ENCODE results near the gene MSMP. TPM values are rescaled to one million over a fixed set of nuclear protein-coding genes. Genes with fewer than 3 reads are reported as not detected.

The MSMP gene
- total RNA-seq, 1 donor from 2014 or later, result not detected

GRCh38 chr9:35750256-35750531 lies 3.9 kb downstream of the MSMP start:
- Histone ChIP-seq H4K20me1 (ENCODE audit: insufficient read depth, low read length) (peaks cover 45% of the 10 kb centered on the region), H3K79me2 (ENCODE audit: insufficient read depth, low read length) (peaks cover 55% of the 10 kb centered on the region), H3K27me3 (ENCODE audit: insufficient read depth, low read length) (no peaks in the 10 kb centered on the region), H3K27ac (ENCODE audit: low read depth, low read length) (no peak overlapping the region), H3K4me2 (ENCODE audit: low read length) (peak overlapping the region; percentile 95), H3K36me3 (ENCODE audit: insufficient read depth, low read length) (peaks cover 19% of the 10 kb centered on the region), H3K9me3 (ENCODE audit: insufficient read depth, low read depth, low read length) (no peaks in the 10 kb centered on the region), H2AFZ (ENCODE audit: low read depth, low read length) (no peak overlapping the region), H3K4me3 (ENCODE audit: insufficient read depth, low read depth, low read length) (peak overlapping the region; percentile 92), H3K4me1 (ENCODE audit: insufficient read depth, low read length) (peaks cover 29% of the 10 kb centered on the region), H3K9ac (ENCODE audit: low read length) (peak overlapping the region; percentile 93)
- Mint-ChIP-seq H3K4me3 (ENCODE audit: unreplicated experiment) (peak overlapping the region; percentile 95), H3K9me3 (ENCODE audit: unreplicated experiment) (no peaks in the 10 kb centered on the region), H3K27ac (ENCODE audit: unreplicated experiment) (peak overlapping the region; percentile 1), H3K27me3 (ENCODE audit: low read depth, unreplicated experiment) (no peaks in the 10 kb centered on the region), H3K4me1 (ENCODE audit: low read depth, unreplicated experiment) (peaks cover 20% of the 10 kb centered on the region), H3K36me3 (ENCODE audit: low read depth, unreplicated experiment) (peaks cover 23% of the 10 kb centered on the region)
- FAIRE-seq (no peak), DNase-seq (ENCODE audit: low read depth) (no peak)
- TF ChIP-seq EZH2 (IDR thresholded peaks at IDR 0.05; ENCODE audit: insufficient read depth, low read length) (no peak), CTCF (IDR thresholded peaks at IDR 0.05; ENCODE audit: insufficient read depth, low read depth, low read length) (no peak)

GRCh38 chr9:35749515-35750255 lies 4.4 kb downstream of the MSMP start:
- H2AFZ ChIP-seq (ENCODE audit: low read depth, low read length), result peak overlapping the region; percentile 91
- H3K4me2 ChIP-seq (ENCODE audit: low read length), result peak overlapping the region; percentile 95
- Mint-ChIP-seq H3K36me3 (ENCODE audit: low read depth, unreplicated experiment) (peaks cover 25% of the 10 kb centered on the region), H3K27me3 (ENCODE audit: low read depth, unreplicated experiment) (no peaks in the 10 kb centered on the region), H3K4me3 (ENCODE audit: unreplicated experiment) (peak overlapping the region; percentile 95), H3K4me1 (ENCODE audit: low read depth, unreplicated experiment) (peaks cover 22% of the 10 kb centered on the region), H3K9me3 (ENCODE audit: unreplicated experiment) (no peaks in the 10 kb centered on the region), H3K27ac (ENCODE audit: unreplicated experiment) (peak overlapping the region; percentile 1)
- H3K27me3 ChIP-seq (ENCODE audit: insufficient read depth, low read length), result no peaks in the 10 kb centered on the region
- peak overlapping the region; percentile 63 for H3K27ac ChIP-seq (ENCODE audit: low read depth, low read length)
- no peak for DNase-seq (ENCODE audit: low read depth)
- H3K4me3 ChIP-seq (ENCODE audit: insufficient read depth, low read depth, low read length), result peak overlapping the region; percentile 92
- H3K9me3 ChIP-seq (ENCODE audit: insufficient read depth, low read depth, low read length), result no peaks in the 10 kb centered on the region
- H3K4me1 ChIP-seq (ENCODE audit: insufficient read depth, low read length), result peaks cover 29% of the 10 kb centered on the region
- peaks cover 21% of the 10 kb centered on the region for H3K36me3 ChIP-seq (ENCODE audit: insufficient read depth, low read length)
- TF ChIP-seq CTCF (IDR thresholded peaks at IDR 0.05; ENCODE audit: insufficient read depth, low read depth, low read length), result no peak
- peak overlapping the region; percentile 93 for H3K9ac ChIP-seq (ENCODE audit: low read length)
- no peak for FAIRE-seq
- H4K20me1 ChIP-seq (ENCODE audit: insufficient read depth, low read length), result peaks cover 46% of the 10 kb centered on the region
- H3K79me2 ChIP-seq (ENCODE audit: insufficient read depth, low read length), result peaks cover 58% of the 10 kb centered on the region

- peak within 1 kb of the TSS; percentile 95 for H3K4me2 ChIP-seq (ENCODE audit: low read length)
- FAIRE-seq, result no peak
- no peaks in the 10 kb centered on the region for H3K9me3 Mint-ChIP-seq (ENCODE audit: unreplicated experiment)
- peaks cover 65% of the 10 kb centered on the region for H3K79me2 ChIP-seq (ENCODE audit: insufficient read depth, low read length)
- H3K4me1 ChIP-seq (ENCODE audit: insufficient read depth, low read length), result peaks cover 27% of the 10 kb centered on the region
- H3K27me3 ChIP-seq (ENCODE audit: insufficient read depth, low read length), result no peaks in the 10 kb centered on the region
- H3K27ac ChIP-seq (ENCODE audit: low read depth, low read length), result peak within 1 kb of the TSS; percentile 63
- H3K4me3 ChIP-seq (ENCODE audit: insufficient read depth, low read depth, low read length), result peak within 1 kb of the TSS; percentile 92
- H2AFZ ChIP-seq (ENCODE audit: low read depth, low read length), result peak within 1 kb of the TSS; percentile 91
- peaks cover 48% of the 10 kb centered on the region for H4K20me1 ChIP-seq (ENCODE audit: insufficient read depth, low read length)
- DNase-seq (ENCODE audit: low read depth), result peak; percentile 47
- H3K4me1 Mint-ChIP-seq (ENCODE audit: low read depth, unreplicated experiment), result peaks cover 22% of the 10 kb centered on the region
- H3K9me3 ChIP-seq (ENCODE audit: insufficient read depth, low read depth, low read length), result no peaks in the 10 kb centered on the region
- H3K36me3 Mint-ChIP-seq (ENCODE audit: low read depth, unreplicated experiment), result peaks cover 29% of the 10 kb centered on the region
- peak within 1 kb of the TSS; percentile 95 for H3K4me3 Mint-ChIP-seq (ENCODE audit: unreplicated experiment)
- no peak for TF ChIP-seq EZH2 (IDR thresholded peaks at IDR 0.05; ENCODE audit: insufficient read depth, low read length)
- TF ChIP-seq CTCF (IDR thresholded peaks at IDR 0.05; ENCODE audit: insufficient read depth, low read depth, low read length), result no peak
- peak within 1 kb of the TSS; percentile 93 for H3K9ac ChIP-seq (ENCODE audit: low read length)
- peak within 1 kb of the TSS; percentile 79 for H3K27ac Mint-ChIP-seq (ENCODE audit: unreplicated experiment)
- peaks cover 28% of the 10 kb centered on the region for H3K36me3 ChIP-seq (ENCODE audit: insufficient read depth, low read length)
- H3K27me3 Mint-ChIP-seq (ENCODE audit: low read depth, unreplicated experiment), result no peaks in the 10 kb centered on the region
These were observed 5.1 kb downstream of the MSMP start, which contains the start of the genes GBA2 and RGP1 for GRCh38 chr9:35748858-35749514. Gene GBA2, minus strand, starts transcription at chr9:35749228. Its CDS starts 524 bp downstream, at chr9:35748704. Gene RGP1, plus strand, starts transcription at chr9:35749287. Its CDS starts 469 bp downstream, at chr9:35749756.

All from astrocyte (in vitro differentiated cells and primary cell).